ENCODE data around the gene DIPK1C.
"Not testable (repeated sequence)": the region's sequence is repeated elsewhere in the genome, so short reads cannot be mapped to it uniquely, and the experiment has no call there.

Gene DIPK1C

DNA sequence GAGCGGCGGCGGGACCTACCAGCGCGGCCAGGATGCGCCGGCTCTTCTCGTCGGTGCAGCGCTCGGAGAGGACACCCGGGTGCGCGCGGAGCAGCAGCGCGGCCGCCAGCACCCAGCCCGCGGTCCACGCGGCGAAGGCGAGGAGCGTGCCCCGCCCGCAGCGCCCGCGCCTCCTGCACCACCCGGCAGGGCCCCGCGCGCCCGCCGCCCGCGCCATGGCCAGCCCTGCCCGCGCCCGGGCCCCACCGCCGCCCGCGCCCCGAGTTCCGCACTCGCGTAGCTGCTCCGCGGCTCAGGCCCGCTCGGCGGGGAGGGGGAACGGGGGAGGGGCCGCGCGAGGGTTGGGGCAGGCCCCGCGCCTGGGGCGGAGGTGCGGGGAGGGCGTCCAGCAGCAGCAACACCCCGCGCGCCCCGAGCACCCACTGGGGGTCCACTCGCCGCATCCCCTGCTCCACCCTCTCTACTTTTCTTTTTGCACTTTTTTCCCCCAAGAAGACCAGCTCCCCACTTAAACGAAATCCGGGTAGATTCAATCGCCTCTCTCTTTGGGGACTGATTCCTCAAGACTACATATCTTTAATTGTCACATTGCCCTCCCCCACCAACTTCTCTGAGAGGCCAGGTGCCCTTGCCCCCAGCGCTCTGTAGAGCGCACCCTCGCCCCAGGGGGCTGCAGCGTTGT is at the start of gene DIPK1C:
TSS of gene DIPK1C (minus strand) at position 266 of the 682 bp plus-strand sequence. CDS start at position 217, 49 bp downstream.
- DNase-seq, result no peak

DNA sequence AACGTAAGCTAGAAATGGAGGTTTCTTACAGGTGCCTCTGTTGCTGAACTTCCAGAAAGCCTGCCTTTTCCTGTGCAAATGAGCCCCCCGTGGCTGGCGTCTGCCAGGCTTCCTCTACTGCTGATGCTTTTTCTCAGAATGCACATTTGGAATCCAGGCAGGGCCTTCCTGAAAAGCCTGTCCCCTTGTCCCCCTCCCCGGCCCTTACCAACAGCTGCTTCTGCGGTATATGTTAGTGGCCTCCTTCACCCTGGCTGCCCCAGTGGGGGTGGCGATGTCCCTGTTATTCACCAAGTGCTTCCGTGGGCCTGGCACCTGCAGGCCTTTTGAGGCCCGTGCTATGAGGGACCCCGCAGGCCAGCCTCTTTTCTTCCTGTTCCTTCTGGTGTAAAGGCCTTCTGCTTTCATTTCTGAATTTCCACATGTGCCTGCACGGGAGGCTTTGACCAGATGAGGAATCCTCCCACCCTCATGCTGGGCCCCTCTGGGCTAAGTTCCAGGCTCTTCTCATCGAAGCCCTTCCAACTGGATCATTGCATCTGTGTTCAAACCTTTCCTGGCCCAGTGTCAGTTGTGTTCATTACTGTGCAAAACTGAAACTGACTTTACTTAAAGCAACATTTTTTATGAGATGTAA is 49.5 kb upstream of the DIPK1C start:
- DNase-seq, result no peak

DNA sequence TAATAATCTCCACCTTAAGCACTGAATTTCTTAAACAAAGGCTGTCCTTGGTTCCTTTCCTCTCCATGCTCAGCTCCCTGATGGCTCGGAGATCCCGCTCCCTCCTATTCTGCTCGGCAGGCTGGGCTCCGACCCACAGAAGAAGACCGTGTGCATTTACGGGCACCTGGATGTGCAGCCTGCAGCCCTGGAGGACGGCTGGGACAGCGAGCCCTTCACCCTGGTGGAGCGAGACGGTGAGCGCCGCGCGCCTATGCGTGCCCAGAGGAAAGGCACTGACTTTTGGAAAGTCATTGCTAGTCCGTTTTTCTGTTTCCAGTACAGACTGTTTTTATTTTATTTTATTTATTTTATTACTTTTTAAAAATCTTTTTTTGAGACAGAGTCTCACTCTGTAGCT is 48.7 kb upstream of the DIPK1C start:
- DNase-seq, result no peak

DNA sequence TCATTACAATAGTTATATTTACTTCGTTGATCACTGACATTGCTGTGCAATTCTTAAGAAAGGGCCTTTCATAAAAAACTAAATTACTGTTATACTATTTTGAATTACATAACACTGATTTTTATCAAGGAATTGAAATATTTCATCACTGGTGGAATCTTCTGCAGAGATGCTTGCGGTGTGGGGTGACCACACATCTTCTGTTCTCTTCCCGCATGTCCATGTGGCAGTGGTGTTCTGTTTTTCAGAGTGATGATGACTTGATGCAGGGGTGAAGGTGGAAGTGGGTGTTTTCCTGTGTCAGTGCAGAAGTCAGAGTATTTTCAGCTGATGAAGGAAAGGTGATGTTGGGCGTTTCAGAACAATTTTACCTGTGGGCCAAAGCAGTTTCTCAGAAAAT is 46.0 kb upstream of the DIPK1C start:
- DNase-seq, result no peak

DNA sequence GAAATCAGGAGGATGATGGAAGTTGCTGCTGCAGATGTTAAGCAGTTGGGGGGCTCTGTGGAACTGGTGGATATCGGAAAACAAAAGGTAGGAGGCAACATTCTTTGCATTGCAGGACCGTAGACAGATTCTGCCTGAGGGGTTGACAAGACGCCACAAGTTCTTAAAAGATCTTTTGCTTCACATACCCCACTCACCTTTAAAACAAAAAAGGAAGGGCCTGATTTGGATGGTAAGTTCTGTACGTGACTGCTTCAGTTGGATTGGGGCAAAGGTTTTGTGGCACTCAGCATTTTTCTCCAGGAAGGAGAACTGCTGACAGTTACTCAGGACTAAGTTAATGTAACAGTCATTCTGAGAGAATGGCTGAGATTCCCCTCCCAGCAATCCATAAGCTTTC is 44.3 kb upstream of the DIPK1C start:
- no peak for DNase-seq

DNA sequence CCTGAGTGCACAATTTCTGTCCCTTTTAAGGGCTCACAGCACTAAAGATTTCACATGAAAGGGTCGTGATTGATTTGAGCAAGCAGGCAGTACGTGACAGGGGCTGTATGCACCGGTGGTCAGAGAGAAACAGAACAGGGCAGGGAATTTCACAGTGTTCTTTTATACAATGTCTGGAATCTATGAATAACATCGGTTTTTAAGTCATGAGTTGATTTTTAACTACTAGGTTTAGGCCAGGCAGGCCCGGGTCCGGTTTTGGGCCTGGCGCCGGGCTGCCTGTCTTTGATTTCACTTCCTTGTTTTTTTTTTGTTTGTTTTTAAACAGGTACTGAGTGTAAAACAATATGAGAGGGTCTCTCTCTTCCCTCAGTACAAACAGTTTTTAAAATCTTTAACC is 43.7 kb upstream of the DIPK1C start:
- not testable (repeated sequence) for DNase-seq

DNA sequence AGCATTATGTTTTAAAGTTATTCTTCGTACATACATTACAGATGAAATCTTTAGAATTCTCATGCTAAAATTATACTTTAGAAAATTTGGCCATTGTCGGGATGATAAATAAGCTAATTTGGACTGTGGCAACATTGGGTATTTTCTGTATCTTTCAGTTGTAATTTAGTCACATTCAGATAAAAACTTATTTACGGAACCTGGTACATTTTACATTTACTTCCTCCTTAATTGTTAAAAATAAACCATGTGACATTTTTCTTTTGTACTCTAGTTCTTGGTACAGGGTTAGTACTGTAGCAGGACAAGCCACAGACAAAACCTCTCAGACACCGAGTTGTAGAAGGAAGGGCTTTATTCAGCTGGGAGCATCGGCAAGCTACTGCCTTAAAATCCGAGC is 43.3 kb upstream of the DIPK1C start:
- no peak for DNase-seq

DNA sequence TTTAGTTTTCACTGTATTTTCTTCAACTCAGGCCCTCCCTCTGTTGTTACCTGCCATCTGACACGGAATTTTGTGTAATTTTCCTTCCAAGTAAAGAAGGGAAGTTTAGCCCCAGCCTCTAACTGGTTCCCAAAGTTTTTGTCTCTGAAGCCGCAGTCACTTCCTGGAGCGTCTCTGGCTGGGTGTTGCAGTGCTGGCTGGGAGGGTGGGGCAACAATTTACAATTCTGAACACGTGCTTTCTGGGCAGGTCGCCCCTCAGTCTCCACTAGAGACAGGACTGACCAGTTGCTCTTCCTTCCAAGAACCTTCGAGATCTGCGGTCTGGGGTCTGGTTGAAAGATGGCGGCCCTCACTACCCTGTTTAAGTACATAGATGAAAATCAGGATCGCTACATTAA is 42.5 kb upstream of the DIPK1C start:
- DNase-seq, result no peak

DNA sequence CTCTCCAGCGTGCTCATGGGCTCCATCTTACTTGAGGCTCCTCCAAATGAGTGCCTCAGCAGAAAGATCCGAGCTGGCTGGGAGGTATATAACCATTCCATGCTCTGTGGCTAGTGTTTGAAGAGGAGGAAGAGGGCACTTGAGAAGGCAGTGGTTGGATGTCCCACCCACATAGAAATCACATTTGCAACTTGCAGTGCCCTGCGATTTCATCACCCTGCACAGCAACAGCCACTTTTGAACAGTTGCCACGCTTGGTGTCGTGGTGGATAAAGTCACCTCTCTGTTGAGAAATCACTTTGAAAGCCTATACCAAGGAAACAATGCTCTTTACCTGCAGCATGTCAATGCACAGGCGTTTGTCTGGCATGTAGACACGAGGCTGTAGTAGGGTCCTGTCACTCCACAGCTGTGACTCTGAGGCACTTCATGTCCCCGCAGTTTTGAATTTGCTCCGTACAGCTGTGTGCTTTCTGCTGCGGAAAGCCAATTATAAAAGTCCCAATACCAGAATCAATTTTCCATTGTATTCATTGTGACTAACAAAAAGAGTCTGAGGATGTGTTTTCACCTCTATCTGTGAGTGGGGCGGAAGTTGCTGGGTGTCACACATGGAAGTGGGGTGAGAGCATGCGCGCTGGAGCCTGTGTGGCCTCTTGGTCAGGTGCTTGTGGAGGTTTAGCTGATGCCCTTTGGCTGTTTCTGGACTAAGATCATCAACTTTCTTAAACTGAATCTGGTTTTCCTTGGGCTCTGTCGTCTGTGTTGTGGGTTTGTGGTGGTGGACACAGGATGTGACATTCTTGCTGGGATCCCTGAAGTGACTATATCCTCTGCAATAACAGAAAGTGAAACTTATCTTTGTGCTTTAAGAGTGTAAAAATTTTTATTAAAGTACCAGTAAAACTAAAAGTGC is 41.9 kb upstream of the DIPK1C start:
- no peak for DNase-seq

DNA sequence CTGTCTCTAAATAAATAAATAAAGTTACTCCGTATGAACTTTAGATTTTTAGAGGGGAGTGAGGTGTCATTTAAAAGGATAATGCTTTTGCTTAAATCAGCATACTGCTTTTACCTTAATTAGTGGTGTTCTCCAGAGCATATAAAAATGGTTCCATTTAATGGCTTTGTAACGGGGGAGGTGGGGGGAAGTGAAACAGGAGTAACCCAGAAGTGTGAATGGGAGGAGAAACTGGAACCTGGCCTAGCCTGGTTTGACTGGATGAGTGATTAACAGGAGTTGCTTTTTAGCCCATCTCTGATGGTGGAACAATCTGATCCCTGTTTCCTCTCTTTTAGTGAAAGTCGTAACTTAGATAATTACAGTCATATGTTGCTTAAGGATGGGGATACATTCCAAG is 40.7 kb upstream of the DIPK1C start:
- DNase-seq, result no peak

DNA sequence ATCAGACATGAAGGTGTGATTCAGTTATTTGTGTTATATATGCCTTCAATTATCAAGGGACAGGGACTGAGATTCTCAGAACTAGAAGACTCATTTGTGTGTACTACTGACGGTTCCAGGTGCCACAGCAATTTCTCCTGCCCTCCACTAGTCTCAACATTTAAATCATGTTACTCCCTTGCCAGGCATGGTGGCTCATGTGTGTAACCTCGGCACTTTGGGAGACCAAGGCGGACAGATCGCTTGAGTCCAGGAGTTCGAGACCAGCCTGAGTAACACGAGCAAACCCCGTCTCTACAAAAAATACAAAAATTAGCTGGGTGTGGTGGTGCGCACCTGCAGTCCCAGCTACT is 40.2 kb upstream of the DIPK1C start:
- no peak for DNase-seq

DNA sequence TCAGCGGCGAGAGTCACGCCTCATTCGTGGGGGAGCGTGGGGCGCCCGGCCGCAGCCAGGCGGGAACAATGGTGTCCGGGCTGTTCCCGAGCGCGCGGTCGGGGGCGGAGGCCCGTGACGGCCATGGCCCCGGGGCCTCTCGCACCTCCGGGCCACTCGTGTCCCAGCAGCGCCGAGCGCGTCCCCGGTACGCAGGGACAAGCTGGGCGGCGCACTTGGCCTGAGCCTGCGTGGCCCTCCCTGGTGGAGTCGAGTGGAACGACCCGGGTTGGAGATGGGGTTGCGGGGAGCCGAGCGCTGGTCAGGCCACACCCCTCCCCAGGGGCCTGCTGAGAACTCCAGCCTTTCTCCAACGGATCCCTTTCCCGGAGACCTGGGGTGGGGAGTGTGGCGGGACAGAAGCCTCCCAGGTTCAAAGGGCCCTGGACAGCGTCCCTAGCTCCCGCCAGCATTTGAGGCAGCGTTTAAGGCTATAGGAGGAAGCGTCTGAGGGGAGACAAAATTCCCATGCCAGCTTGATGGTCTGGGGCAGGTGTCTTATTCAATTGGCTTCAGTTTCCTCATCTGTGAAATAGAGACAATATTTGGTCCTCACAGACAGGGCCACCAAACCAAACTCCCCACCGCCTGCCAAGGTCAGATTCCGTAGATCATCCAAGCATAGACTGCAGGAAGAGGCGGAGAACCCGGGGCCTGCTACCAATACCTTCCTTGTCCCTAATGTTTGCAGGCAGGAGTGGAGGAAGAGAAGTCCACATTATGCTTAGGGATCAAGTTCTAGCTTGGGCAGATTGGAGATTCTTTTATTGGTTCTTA is 39.6 kb upstream of the DIPK1C start:
- peak; percentile 16 for DNase-seq

DNA sequence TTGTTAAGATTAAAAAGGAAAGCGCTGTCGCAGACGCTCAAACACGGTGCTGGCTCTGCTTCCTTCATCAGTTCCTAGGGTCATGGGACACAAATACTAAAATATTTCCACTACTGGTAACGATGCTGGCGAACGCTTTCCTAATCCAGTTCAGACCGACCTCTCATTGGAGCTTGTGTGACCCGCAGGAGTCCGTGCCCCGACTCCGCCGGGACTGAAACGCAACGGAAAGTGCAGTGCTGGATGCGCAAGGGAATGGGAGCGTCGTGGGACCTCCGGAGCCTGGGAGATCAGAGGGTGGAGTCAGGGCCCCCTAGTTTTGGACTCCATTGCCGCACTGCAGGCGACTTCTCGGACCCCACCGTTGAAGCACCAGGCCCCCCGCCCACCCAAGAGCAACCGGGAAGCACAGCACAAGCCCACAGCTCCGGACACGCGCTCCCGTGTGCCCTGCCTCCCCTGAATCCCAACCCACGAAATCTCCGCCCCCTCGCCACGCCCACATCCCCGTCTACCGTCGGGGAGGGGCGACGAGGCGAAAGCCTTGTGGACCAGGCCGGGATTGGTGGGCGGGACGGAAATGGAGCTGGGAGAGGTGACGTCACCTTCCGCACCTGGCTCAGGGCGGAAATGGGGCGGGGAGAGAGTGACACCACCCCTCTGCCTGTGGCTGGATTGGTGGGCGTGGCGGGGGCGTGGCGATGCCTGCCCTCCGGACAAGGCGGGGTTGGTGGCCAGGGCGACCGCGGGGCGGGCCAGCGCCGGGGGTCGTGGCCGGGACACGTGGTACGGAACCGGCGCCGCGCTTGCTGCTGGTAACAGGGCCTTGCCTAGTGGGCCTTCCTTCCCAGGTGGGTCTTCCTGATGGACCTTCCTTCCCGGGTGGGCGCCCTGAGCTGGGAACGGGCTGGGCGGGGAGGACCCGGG is 38.7 kb upstream of the DIPK1C start, which contains the start of gene CNDP2:
TSS of gene CNDP2 (plus strand) at position 783 of the 927 bp plus-strand sequence. CDS start 3,611 bp downstream, outside the sequence.
- DNase-seq, result peak; percentile 81

DNA sequence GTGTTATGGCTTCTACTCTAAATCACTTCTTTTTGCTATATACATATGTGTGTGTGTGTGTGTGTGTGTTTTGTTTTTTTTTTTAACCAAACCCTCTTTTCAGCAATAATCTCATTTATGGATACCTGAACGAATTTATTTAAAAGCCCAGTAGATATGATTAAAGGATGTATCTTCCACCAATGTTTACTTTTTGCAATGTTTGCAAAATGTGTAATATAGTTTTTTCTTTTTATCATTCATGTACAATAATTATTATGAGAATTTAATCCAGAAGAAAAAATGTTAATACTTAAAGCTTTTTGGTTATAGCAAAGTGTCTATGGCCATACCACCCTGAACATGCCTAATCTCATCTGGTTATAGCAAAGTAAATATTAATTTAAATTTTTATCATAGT is 37.4 kb upstream of the DIPK1C start:
- DNase-seq, result no peak

DNA sequence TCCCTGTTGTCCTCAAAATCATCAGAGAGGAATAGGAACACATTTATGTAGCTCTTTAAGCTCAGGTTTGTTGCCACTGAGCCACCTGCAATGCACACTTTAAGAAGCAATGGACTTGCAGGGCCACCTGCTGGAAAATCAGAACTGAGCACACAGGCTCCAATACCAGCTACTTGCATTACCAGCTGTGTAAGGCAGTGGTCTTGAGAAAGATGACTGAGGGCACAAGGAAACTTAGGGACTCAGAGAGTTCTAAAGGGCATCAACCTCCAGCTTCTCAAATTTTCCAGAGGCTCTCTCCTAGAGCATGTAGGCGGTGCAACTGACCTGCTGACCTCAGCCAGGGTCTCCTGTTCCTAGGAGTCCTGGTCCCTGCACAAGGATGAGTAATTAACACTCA is 36.6 kb upstream of the DIPK1C start:
- DNase-seq, result peak; percentile 3

DNA sequence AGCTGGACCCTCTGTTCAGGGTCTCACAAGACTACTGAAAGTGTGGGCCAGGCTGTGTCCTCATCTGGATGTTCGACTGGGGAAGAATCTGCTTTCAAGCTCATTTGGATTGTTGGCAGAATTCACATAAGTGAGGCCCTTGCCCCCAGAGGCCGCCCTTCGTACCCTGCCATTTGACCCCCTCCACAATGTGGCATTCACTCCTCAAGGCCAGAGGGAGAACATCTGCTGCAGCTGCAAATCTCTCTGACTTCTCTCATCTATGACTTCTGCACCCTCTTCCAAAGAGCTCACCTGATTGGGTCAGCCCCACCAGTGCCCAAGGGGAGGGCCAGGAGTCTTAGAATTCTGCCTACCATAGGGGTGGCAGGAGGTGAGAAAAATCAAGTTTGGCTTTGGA is 35.2 kb upstream of the DIPK1C start:
- DNase-seq, result no peak

DNA sequence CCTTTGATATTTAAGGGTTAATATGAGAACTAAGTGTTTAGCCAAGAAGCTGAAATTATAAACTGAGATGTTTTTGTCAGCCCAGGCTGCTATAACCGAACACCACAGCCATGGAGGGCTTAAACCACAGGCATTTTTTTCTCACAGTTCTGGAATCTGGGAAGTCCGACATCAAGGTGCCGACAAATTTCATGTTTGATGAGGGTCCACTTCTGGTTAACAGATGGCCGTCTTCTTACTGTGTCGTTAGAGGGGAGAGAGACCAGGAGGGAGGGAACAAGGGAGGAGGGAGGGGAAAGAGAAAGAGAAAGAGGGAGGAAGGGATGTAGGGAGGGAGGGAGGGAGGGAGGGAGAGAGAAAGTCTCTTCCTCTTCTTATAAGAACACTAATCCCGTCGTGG is 32.6 kb upstream of the DIPK1C start:
- DNase-seq, result no peak

DNA sequence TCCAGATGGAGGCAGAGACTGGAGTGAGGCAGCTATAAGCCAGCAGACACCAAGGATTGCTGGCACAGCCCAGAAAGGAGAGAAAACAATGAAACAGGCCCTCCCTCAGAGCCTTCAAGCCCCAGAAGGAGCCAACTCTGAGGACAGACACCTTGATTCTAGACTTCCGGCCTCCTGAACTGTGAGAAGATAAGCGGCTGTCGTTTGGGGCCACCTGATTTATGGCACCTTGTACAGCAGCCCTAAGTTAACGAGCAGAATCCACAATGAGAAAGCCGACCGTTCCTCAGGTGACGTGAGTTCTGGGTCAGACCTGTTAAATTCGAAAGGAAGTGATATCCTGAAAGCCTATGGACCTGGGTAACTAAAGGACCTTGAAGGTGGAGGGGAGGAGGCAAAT is 31.8 kb upstream of the DIPK1C start:
- no peak for DNase-seq

DNA sequence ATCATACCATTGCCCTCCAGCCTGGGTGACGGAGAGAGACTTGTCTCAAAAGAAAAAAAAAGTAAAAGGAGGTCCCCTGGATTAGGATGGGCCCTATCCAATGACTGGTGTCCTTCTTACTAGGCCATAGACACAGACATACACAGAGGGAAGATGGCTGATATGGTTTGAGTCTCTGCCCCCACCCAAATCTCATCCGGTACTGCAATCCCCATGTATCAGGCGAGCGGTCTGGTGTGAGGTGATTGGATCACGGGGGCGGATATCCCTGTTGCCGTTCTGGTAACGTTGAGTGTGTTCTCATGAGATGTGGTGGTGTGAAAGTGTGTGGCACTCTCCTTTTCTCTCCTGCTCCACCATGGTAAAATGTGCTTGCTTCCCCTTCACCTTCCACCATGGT is 31.2 kb upstream of the DIPK1C start:
- DNase-seq, result no peak

DNA sequence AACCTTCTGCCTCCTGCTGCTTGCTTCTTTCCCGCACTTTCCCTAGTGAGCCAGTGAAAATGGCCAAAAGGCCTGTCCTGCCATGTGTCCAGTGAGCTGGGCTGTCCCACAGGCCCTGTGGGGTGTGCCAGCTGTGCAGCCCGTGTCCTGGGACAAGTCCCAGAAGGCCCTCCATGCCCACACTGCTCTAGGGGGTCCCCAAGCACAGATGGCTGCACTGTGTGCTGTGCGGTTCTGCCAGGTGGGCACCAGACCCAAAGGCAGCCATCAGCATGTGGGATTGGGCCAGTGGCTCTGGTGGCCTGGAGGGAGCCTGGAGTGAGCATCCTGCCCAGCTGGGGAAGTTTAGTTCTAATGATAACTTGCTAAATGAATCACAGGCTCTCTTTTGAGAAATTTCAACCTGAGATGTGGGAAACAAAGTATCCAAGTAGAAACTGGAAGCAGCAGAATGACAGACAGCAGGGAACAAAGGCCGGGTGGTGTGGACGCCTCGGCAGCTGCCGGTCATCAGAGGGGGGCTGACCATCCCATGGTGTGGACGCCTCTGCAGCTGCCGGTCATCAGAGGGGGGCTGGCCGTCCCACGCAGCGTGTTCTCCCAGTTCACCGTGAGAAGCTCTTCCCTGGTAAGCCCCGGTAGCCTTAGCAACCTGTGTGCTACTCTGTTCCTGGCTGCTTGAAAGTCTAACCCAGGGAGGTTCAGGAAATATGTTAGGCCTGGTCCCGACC is 29.2 kb upstream of the DIPK1C start:
- DNase-seq, result no peak

DNA sequence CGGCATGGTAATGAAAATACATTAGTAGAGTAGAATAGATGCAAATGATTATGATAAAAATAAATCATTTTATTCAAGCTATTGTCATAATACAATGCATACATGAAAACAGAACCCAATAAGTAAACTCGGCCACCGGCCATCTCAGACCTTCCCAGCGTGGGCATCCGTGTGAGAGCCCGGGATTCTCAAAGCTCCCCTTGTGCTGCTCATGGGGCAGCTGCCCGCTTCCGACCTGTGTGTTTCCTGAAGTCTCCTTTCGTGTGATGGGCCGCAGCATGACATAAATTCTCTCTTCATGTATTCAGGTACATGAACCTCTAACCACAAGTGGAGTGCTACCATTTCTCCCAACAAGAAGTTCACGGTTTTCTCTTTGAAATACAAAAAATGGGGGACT is 25.6 kb upstream of the DIPK1C start:
- no peak for DNase-seq
